GM13977 (cell line): Measurements from ENCODE around the gene MTCH1.

Experiments
- DNase-seq: peaks from one replicate; pipeline ENCODE4 v3.0.0; 2012; ENCODE audit warnings: low spot score
- CTCF ChIP-seq: IDR thresholded peaks from 2 replicates; pipeline ENCODE4 v1.5.1; 2012; ENCODE audit warnings: mild to moderate bottlenecking, control low read depth; ENCODE audit not compliant: insufficient read depth; ENCODE audit errors: extremely low read depth, missing control alignments
- in situ Hi-C: fragments of 300-500 bp; cut with MboI; formaldehyde crosslinking; loops from one replicate; pipeline ENCODE4 v1.12.0; 2022; ENCODE audit warnings: low sequenced_read_pairs, low pct_unique_long_range_greater_than_20kb, mixed read lengths, inconsistent platforms; ENCODE audit not compliant: unreplicated experiment

Gene MTCH1

GRCh38 chr6:36976007-36976264, 10.1 kb downstream of the MTCH1 start:
- TF ChIP-seq CTCF = no peak
- in situ Hi-C loops = no loop called here
- DNase-seq = no peak

GRCh38 chr6:36975231-36976006, 10.6 kb downstream of the MTCH1 start:
- in situ Hi-C loops = no loop called here
- no peak for DNase-seq
- TF ChIP-seq CTCF = no peak

- DNase-seq = no peak
- in situ Hi-C loops = no loop called here
- no peak for TF ChIP-seq CTCF
These were observed 12.3 kb downstream of the MTCH1 start for GRCh38 chr6:36973647-36974046.

- in situ Hi-C loops = no loop called here
- no peak for TF ChIP-seq CTCF
- DNase-seq = no peak
These were observed 12.8 kb downstream of the MTCH1 start for GRCh38 chr6:36973190-36973589.

- TF ChIP-seq CTCF = no peak
- in situ Hi-C loops = no loop called here
- DNase-seq = no peak
These were observed 13.9 kb downstream of the MTCH1 start for GRCh38 chr6:36971921-36972673.

GRCh38 chr6:36970892-36971842, 14.8 kb downstream of the MTCH1 start:
- DNase-seq = no peak
- in situ Hi-C loops = no loop called here
- no peak for TF ChIP-seq CTCF
